SU-DHL-6 (cell line): ENCODE data around the gene UNC5B.

ENCODE experiments used
- H2AFZ ChIP-seq: fragments of 200-600 bp; sonication (generic); 2 replicates; pipeline ENCODE4 v1.6.1; 2014; ENCODE audit warnings: low read depth, mild to moderate bottlenecking, moderate library complexity, mixed read lengths, antibody characterized with exemption, low read length; ENCODE audit not compliant: severe bottlenecking
- H3F3A ChIP-seq: fragments of 200-600 bp; shearing (Covaris generic); 2 replicates; pipeline ENCODE4 v1.6.0; 2016; ENCODE audit warnings: antibody characterized with exemption, mild to moderate bottlenecking; ENCODE audit not compliant: insufficient read depth
- H3K27ac ChIP-seq: fragments of 200-600 bp; sonication (generic); 2 replicates; pipeline ENCODE4 v1.5.1; 2016; ENCODE audit warnings: low read depth, mild to moderate bottlenecking, low read length, moderate library complexity, mixed read lengths
- H3K27me3 ChIP-seq: fragments of 200-600 bp; sonication (generic), shearing (Covaris generic); 2 replicates; pipeline ENCODE4 v1.6.0; 2014; ENCODE audit warnings: mild to moderate bottlenecking, low read length
- H3K36me3 ChIP-seq: fragments of 200-600 bp; sonication (generic); 2 replicates; pipeline ENCODE4 v1.6.1; 2014; ENCODE audit warnings: mild to moderate bottlenecking, low read length, mixed read lengths
- H3K4me2 ChIP-seq: fragments of 300-600, 200-600 bp; shearing (Covaris generic), sonication (generic); 2 replicates; pipeline ENCODE4 v1.6.0; 2014; ENCODE audit warnings: low read length, low read depth, mild to moderate bottlenecking; ENCODE audit not compliant: poor library complexity, severe bottlenecking
- H3K4me3 ChIP-seq: fragments of 200-600 bp; sonication (generic); 2 replicates; pipeline ENCODE4 v1.5.1; 2014; ENCODE audit warnings: antibody characterized with exemption, low read length, mild to moderate bottlenecking, mixed read lengths; ENCODE audit not compliant: insufficient read depth, poor library complexity, severe bottlenecking
- H3K79me2 ChIP-seq: fragments of 200-600 bp; sonication (generic); 2 replicates; pipeline ENCODE4 v1.6.1; 2014; ENCODE audit warnings: mild to moderate bottlenecking, low read length, moderate library complexity; ENCODE audit not compliant: insufficient read depth
- H3K9ac ChIP-seq: fragments of 200-600 bp; sonication (generic); 2 replicates; pipeline ENCODE4 v1.7.0; 2014; ENCODE audit warnings: mild to moderate bottlenecking, low read length
- H3K9me2 ChIP-seq: fragments of 200-600 bp; sonication (generic); replicated peaks from 2 replicates; pipeline ENCODE4 v1.6.1; 2014; ENCODE audit warnings: low read length; ENCODE audit not compliant: insufficient read depth
- H3K9me3 ChIP-seq: fragments of 200-600 bp; sonication (generic); 2 replicates; pipeline ENCODE4 v1.6.1; 2014; ENCODE audit warnings: low read length, mixed read lengths; ENCODE audit not compliant: insufficient read depth
- H4K20me1 ChIP-seq: fragments of 200-600 bp; sonication (generic); 2 replicates; pipeline ENCODE4 v1.6.1; 2014; ENCODE audit warnings: low read depth, mild to moderate bottlenecking, antibody characterized with exemption, low read length, moderate library complexity, mixed read lengths
- CTCF ChIP-seq: fragments of 200-600 bp; sonication (generic); IDR thresholded peaks from one replicate; pipeline ENCODE4 v1.5.1; 2017; ENCODE audit warnings: antibody characterized with exemption, mild to moderate bottlenecking, low read length, moderate library complexity; ENCODE audit not compliant: insufficient read depth, poor library complexity, severe bottlenecking
- EZH2phosphoT487 ChIP-seq: fragments of 200-600 bp; sonication (generic), shearing (Covaris generic); conservative IDR thresholded peaks from 2 replicates; pipeline ENCODE4 v1.6.1; 2018; ENCODE audit warnings: mild to moderate bottlenecking, antibody characterized with exemption, low read length, moderate library complexity, mixed read lengths

UNC5B gene

GRCh38 chr10:71263376-71263775, 51.0 kb downstream of the UNC5B start:
- no peaks in the 10 kb centered on the region for H3K9me3 ChIP-seq
- no peak overlapping the region for H2AFZ ChIP-seq
- H3K9me2 ChIP-seq, result no peaks in the 10 kb centered on the region
- TF ChIP-seq EZH2phosphoT487, result no peak
- TF ChIP-seq CTCF, result no peak
- H3K27me3 ChIP-seq, result no peaks in the 10 kb centered on the region
- no peaks in the 10 kb centered on the region for H3K79me2 ChIP-seq
- H3K9ac ChIP-seq, result no peak overlapping the region
- no peaks in the 10 kb centered on the region for H3K36me3 ChIP-seq
- no peaks in the 10 kb centered on the region for H4K20me1 ChIP-seq
- no peak overlapping the region for H3K4me3 ChIP-seq
- no peak overlapping the region for H3K4me2 ChIP-seq
- no peak overlapping the region for H3K27ac ChIP-seq
- H3F3A ChIP-seq, result no peaks in the 10 kb centered on the region

- H3K27ac ChIP-seq, result no peak overlapping the region
- H3K9ac ChIP-seq, result no peak overlapping the region
- H3F3A ChIP-seq, result no peaks in the 10 kb centered on the region
These were observed 52.2 kb downstream of the UNC5B start for GRCh38 chr10:71264345-71265200.

GRCh38 chr10:71265201-71265575, 52.8 kb downstream of the UNC5B start:
- Histone ChIP-seq H4K20me1 (no peaks in the 10 kb centered on the region), H2AFZ (no peak overlapping the region), H3K79me2 (no peaks in the 10 kb centered on the region), H3K9ac (no peak overlapping the region), H3K36me3 (no peaks in the 10 kb centered on the region), H3K4me3 (no peak overlapping the region), H3K27me3 (no peaks in the 10 kb centered on the region), H3K27ac (no peak overlapping the region), H3K9me2 (no peaks in the 10 kb centered on the region), H3F3A (no peaks in the 10 kb centered on the region), H3K4me2 (no peak overlapping the region), H3K9me3 (no peaks in the 10 kb centered on the region)
- TF ChIP-seq EZH2phosphoT487 (no peak), CTCF (no peak)

More at GRCh38 chr10:71264345-71265200, 52.2 kb downstream of the UNC5B start:
- H3K9me3 ChIP-seq, result no peaks in the 10 kb centered on the region
- no peaks in the 10 kb centered on the region for H3K9me2 ChIP-seq
- no peak for TF ChIP-seq CTCF
- H3K4me2 ChIP-seq, result no peak overlapping the region
- no peaks in the 10 kb centered on the region for H4K20me1 ChIP-seq
- no peak overlapping the region for H2AFZ ChIP-seq
- H3K79me2 ChIP-seq, result no peaks in the 10 kb centered on the region
- H3K36me3 ChIP-seq, result no peaks in the 10 kb centered on the region
- H3K27me3 ChIP-seq, result no peaks in the 10 kb centered on the region
- no peak overlapping the region for H3K4me3 ChIP-seq
